K562 (cell line): Measurements from ENCODE around the gene DNAJB11. TPM values are rescaled to one million over a fixed set of nuclear protein-coding genes. Genes with fewer than 3 reads are reported as not detected.

Source experiments
- ATF2 ChIP-seq: sonication (generic); formaldehyde crosslinking; IDR thresholded peaks from 2 replicates; pipeline ENCODE4 v1.8.1; 2022; ENCODE audit warnings: missing genetic modification reagents
- CEBPG ChIP-seq, 3 experiments: fragments of 200-800 bp in 1 of 3; sonication (Bioruptor generic) in 1 of 3; sonication (generic) in 1 of 3; formaldehyde crosslinking in 1 of 3; IDR thresholded peaks in 2 of 3; conservative IDR thresholded peaks in 1 of 3; 2 replicates each; pipeline versions ENCODE4 v1.6.1 to v1.8.0; 2016 to 2022; ENCODE audit warnings: missing compliant biosample characterization in 2 of 3, missing genetic modification characterization in 2 of 3, mild to moderate bottlenecking in 1 of 3, missing genetic modification reagents in 1 of 3
- CGGBP1 ChIP-seq: fragments of 250-450 bp; sonication (Bioruptor Pico); IDR thresholded peaks from 2 replicates; pipeline ENCODE4 v1.9.0; 2021; ENCODE audit warnings: mild to moderate bottlenecking
- CHD2 ChIP-seq: IDR thresholded peaks from 2 replicates; pipeline ENCODE4 v1.6.1; 2011; ENCODE audit warnings: low read depth, low read length
- DDX20 ChIP-seq: fragments of 450-650 bp; IDR thresholded peaks from 2 replicates; pipeline ENCODE4 v1.6.1; 2016; ENCODE audit warnings: missing genetic modification characterization, low read depth, mild to moderate bottlenecking, missing compliant biosample characterization, moderate library complexity
- GTF2E2 ChIP-seq: fragments of 200-800 bp; sonication (Bioruptor generic); IDR thresholded peaks from 2 replicates; pipeline ENCODE4 v1.6.1; 2016; ENCODE audit warnings: missing genetic modification characterization, missing compliant biosample characterization
- MAZ ChIP-seq, 2 experiments: fragments of 450-650 bp in 1 of 2; sonication (generic) in 1 of 2; formaldehyde crosslinking; IDR thresholded peaks in 1 of 2; conservative IDR thresholded peaks in 1 of 2; 2 replicates each; pipeline versions ENCODE4 v1.4.0 to v1.5.0; 2020; ENCODE audit warnings: mild to moderate bottlenecking in 1 of 2, missing genetic modification reagents in 1 of 2
- NFIC ChIP-seq: fragments of 450-650 bp; IDR thresholded peaks from 2 replicates; pipeline ENCODE4 v1.6.1; 2017; ENCODE audit warnings: mild to moderate bottlenecking, inconsistent platforms
- NFXL1 ChIP-seq: fragments of 450-650 bp; formaldehyde crosslinking; IDR thresholded peaks from 2 replicates; pipeline ENCODE4 v1.4.0; 2021; ENCODE audit warnings: mild to moderate bottlenecking
- NR2F6 ChIP-seq: fragments of 450-650 bp; formaldehyde crosslinking; IDR thresholded peaks from 2 replicates; pipeline ENCODE4 v1.4.0; 2020; ENCODE audit warnings: mild to moderate bottlenecking
- SREBF2 ChIP-seq: sonication (generic); formaldehyde crosslinking; IDR thresholded peaks from 2 replicates; pipeline ENCODE4 v1.4.0; 2020; ENCODE audit warnings: mild to moderate bottlenecking, missing genetic modification reagents
- ZFP1 ChIP-seq: fragments of 450-650 bp; formaldehyde crosslinking; IDR thresholded peaks from 2 replicates; pipeline ENCODE4 v1.4.0; 2020; ENCODE audit warnings: mild to moderate bottlenecking, mixed read lengths
- ZNF740 ChIP-seq, 3 experiments: fragments of 200-800 bp in 1 of 3; sonication (Bioruptor generic) in 1 of 3; sonication (generic) in 1 of 3; formaldehyde crosslinking in 1 of 3; IDR thresholded peaks; 2 replicates each; pipeline versions ENCODE4 v1.6.1 to v1.8.0; 2016 to 2022; ENCODE audit warnings: mild to moderate bottlenecking in 2 of 3, missing compliant biosample characterization in 2 of 3, missing genetic modification characterization in 2 of 3, missing genetic modification reagents in 1 of 3
- polyA plus RNA-seq, 8 experiments: library from polyadenylated mRNA; depleted of rRNA in 4 of 8; stranded (reverse) in 5 of 8; unstranded in 3 of 8; fragments of >200 nt; fragmentation: Nextera tagmentation in 2 of 8; fragmentation: Illumina TruSeq in 1 of 8; extraction: Ambion mirVana in 2 of 8; extraction: Trizol in 1 of 8; gene quantifications; 2 replicates each; pipeline versions ENCODE4 v1.2.1 to v1.2.3, GENCODE V29; 2011 to 2014; ENCODE audit warnings: inconsistent platforms in 1 of 8, missing spikeins in 1 of 8
- total RNA-seq, 7 experiments: library from RNA; depleted of rRNA in 6 of 7; stranded (reverse); fragments of >200 nt in 6 of 7; fragmentation: Illumina TruSeq in 2 of 7; extraction: Trizol in 2 of 7; gene quantifications; 2 replicates each; pipeline versions ENCODE4 v1.2.1 to v1.2.3, GENCODE V29; 2011 to 2021; ENCODE audit warnings: low replicate concordance in 1 of 7
- TF ChIP-seq, protein P1 (sequence below), 2 experiments: IDR thresholded peaks; 2 replicates each; pipeline ENCODE4 v1.6.1; 2011; ENCODE audit warnings: borderline replicate concordance in 1 of 2, control low read depth in 1 of 2, low read depth in 1 of 2, low read length in 1 of 2, mild to moderate bottlenecking in 1 of 2, mixed read lengths in 1 of 2, moderate library complexity in 1 of 2; ENCODE audit not compliant: insufficient read depth in 1 of 2, insufficient read length in 1 of 2, poor library complexity in 1 of 2, severe bottlenecking in 1 of 2; ENCODE audit errors: extremely low read depth in 1 of 2
- TF ChIP-seq, protein P2 (sequence below): IDR thresholded peaks from 2 replicates; pipeline ENCODE4 v1.6.1; 2011; ENCODE audit not compliant: insufficient read length; ENCODE audit errors: extremely low read depth
- TF ChIP-seq, protein P3 (sequence below): fragments of 450-650 bp; IDR thresholded peaks from 2 replicates; pipeline ENCODE4 v1.6.1; 2016; ENCODE audit warnings: low read depth, mild to moderate bottlenecking, moderate library complexity
- TF ChIP-seq, protein P4 (sequence below): sonication (generic); formaldehyde crosslinking; IDR thresholded peaks from 2 replicates; pipeline ENCODE4 v1.8.0; 2022; ENCODE audit warnings: missing genetic modification reagents, mild to moderate bottlenecking, borderline replicate concordance

Gene DNAJB11
- total and polyA plus RNA-seq, 9 of the 15 experiments (the other 6 are each of a cell fraction or from before 2014, with no cell fraction given): 14.8 to 74.7 (median 63.8) TPM

GRCh38 chr3:186570096-186570940, at the start of gene DNAJB11 (continued):
- TF ChIP-seq, protein P1, sequence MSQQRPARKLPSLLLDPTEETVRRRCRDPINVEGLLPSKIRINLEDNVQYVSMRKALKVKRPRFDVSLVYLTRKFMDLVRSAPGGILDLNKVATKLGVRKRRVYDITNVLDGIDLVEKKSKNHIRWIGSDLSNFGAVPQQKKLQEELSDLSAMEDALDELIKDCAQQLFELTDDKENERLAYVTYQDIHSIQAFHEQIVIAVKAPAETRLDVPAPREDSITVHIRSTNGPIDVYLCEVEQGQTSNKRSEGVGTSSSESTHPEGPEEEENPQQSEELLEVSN (IDR thresholded peaks at IDR 0.05; ENCODE audit: borderline replicate concordance in 1 of 2, extremely low read depth in 1 of 2, insufficient read depth in 1 of 2, insufficient read length in 1 of 2, low read depth in 1 of 2, low read length in 1 of 2, poor library complexity in 1 of 2, severe bottlenecking in 1 of 2): peak; percentile 55 to 59
- TF ChIP-seq ZFP1 (CRISPR knock-in tag) (no peak), NR2F6 (CRISPR knock-in tag) (no peak), CEBPG (CRISPR knock-in tag; IDR thresholded peaks at IDR 0.05) (peak; percentile 85), CEBPG (tag; conservative IDR thresholded peaks at IDR 0.05 in 1 of 2, IDR thresholded peaks at IDR 0.05 in 1 of 2) (peak; percentile 94 to 98), ZNF740 (CRISPR knock-in tag; IDR thresholded peaks at IDR 0.05) (no peak), ZNF740 (tag; IDR thresholded peaks at IDR 0.05) (no peak), NFXL1 (CRISPR knock-in tag) (no peak), GTF2E2 (tag) (no peak; the same call in 1 of the 2 replicates), DDX20 (tag) (no peak), SREBF2 (CRISPR knock-in tag) (no peak), NFIC (no peak), CGGBP1 (CRISPR knock-in tag) (no peak), ATF2 (CRISPR knock-in tag) (no peak), MAZ (CRISPR knock-in tag; conservative IDR thresholded peaks at IDR 0.05 in 1 of 2, IDR thresholded peaks at IDR 0.05 in 1 of 2) (peak; percentile 85 to 95; a peak in 3 of 4 replicates), CHD2 (peak; percentile 87)
- TF ChIP-seq, protein P2, sequence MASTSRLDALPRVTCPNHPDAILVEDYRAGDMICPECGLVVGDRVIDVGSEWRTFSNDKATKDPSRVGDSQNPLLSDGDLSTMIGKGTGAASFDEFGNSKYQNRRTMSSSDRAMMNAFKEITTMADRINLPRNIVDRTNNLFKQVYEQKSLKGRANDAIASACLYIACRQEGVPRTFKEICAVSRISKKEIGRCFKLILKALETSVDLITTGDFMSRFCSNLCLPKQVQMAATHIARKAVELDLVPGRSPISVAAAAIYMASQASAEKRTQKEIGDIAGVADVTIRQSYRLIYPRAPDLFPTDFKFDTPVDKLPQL: peak; percentile 66
- TF ChIP-seq, protein P3, sequence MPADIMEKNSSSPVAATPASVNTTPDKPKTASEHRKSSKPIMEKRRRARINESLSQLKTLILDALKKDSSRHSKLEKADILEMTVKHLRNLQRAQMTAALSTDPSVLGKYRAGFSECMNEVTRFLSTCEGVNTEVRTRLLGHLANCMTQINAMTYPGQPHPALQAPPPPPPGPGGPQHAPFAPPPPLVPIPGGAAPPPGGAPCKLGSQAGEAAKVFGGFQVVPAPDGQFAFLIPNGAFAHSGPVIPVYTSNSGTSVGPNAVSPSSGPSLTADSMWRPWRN: no peak
- TF ChIP-seq, protein P4, sequence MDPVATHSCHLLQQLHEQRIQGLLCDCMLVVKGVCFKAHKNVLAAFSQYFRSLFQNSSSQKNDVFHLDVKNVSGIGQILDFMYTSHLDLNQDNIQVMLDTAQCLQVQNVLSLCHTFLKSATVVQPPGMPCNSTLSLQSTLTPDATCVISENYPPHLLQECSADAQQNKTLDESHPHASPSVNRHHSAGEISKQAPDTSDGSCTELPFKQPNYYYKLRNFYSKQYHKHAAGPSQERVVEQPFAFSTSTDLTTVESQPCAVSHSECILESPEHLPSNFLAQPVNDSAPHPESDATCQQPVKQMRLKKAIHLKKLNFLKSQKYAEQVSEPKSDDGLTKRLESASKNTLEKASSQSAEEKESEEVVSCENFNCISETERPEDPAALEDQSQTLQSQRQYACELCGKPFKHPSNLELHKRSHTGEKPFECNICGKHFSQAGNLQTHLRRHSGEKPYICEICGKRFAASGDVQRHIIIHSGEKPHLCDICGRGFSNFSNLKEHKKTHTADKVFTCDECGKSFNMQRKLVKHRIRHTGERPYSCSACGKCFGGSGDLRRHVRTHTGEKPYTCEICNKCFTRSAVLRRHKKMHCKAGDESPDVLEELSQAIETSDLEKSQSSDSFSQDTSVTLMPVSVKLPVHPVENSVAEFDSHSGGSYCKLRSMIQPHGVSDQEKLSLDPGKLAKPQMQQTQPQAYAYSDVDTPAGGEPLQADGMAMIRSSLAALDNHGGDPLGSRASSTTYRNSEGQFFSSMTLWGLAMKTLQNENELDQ: no peak
